PFSK-1 (cell line): ENCODE data around the gene WBP11.

Experiments used
- FOXP2 ChIP-seq: optimal IDR thresholded peaks from 2 replicates; pipeline ENCODE3; 2011; ENCODE audit warnings: borderline replicate concordance, control low read depth, inconsistent platforms; ENCODE audit not compliant: insufficient read depth; ENCODE audit errors: extremely low read length, extremely low read depth
- POLR2AphosphoS5 ChIP-seq: IDR thresholded peaks from 2 replicates; pipeline ENCODE4 v1.6.1; 2012; ENCODE audit warnings: low read depth, mild to moderate bottlenecking, control low read depth, low read length, moderate library complexity
- SIN3A ChIP-seq: IDR thresholded peaks from 2 replicates; pipeline ENCODE4 v1.6.1; 2012; ENCODE audit warnings: mild to moderate bottlenecking, low read length, moderate library complexity, borderline replicate concordance; ENCODE audit not compliant: insufficient read depth
- TAF1 ChIP-seq: IDR thresholded peaks from 2 replicates; pipeline ENCODE4 v1.6.1; 2012; ENCODE audit warnings: low read length, control low read depth, borderline replicate concordance; ENCODE audit not compliant: insufficient read depth
- TF ChIP-seq, protein P1 (sequence below), 2 experiments: IDR thresholded peaks; 2 replicates each; pipeline versions ENCODE4 v1.6.1 to v1.8.0; 2011 to 2012; ENCODE audit warnings: low read depth in 2 of 2, low read length in 2 of 2, control low read depth in 1 of 2, inconsistent platforms in 1 of 2, mild to moderate bottlenecking in 1 of 2, moderate library complexity in 1 of 2; ENCODE audit not compliant: insufficient read depth in 1 of 2

WBP11 gene

DNA sequence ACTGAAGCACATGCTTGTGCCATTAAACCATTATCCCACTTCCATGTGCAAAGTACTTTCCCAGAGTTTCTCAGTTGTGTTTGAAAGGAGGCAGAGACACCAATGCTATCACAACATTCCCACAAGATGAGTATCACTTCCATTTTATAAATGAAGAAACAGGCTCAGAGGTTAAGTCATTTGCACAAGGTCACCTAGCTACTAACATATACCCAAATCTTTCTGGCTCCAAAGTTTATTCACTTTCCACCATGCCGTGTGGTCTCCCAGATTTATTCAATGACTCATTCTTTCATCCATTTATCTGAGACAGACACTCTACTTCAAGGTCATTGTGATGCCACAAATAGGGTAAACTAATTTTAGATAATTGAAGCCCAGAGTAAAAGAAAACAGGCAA, 30.7 kb upstream of the WBP11 start:
- TF ChIP-seq, protein P1, sequence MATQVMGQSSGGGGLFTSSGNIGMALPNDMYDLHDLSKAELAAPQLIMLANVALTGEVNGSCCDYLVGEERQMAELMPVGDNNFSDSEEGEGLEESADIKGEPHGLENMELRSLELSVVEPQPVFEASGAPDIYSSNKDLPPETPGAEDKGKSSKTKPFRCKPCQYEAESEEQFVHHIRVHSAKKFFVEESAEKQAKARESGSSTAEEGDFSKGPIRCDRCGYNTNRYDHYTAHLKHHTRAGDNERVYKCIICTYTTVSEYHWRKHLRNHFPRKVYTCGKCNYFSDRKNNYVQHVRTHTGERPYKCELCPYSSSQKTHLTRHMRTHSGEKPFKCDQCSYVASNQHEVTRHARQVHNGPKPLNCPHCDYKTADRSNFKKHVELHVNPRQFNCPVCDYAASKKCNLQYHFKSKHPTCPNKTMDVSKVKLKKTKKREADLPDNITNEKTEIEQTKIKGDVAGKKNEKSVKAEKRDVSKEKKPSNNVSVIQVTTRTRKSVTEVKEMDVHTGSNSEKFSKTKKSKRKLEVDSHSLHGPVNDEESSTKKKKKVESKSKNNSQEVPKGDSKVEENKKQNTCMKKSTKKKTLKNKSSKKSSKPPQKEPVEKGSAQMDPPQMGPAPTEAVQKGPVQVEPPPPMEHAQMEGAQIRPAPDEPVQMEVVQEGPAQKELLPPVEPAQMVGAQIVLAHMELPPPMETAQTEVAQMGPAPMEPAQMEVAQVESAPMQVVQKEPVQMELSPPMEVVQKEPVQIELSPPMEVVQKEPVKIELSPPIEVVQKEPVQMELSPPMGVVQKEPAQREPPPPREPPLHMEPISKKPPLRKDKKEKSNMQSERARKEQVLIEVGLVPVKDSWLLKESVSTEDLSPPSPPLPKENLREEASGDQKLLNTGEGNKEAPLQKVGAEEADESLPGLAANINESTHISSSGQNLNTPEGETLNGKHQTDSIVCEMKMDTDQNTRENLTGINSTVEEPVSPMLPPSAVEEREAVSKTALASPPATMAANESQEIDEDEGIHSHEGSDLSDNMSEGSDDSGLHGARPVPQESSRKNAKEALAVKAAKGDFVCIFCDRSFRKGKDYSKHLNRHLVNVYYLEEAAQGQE (IDR thresholded peaks at IDR 0.05; ENCODE audit: insufficient read depth in 1 of 2, low read depth in 2 of 2, low read length in 2 of 2): no peak
- TF ChIP-seq SIN3A: no peak
- no peak for TF ChIP-seq TAF1
- no peak for TF ChIP-seq FOXP2
- no peak for TF ChIP-seq POLR2AphosphoS5

DNA sequence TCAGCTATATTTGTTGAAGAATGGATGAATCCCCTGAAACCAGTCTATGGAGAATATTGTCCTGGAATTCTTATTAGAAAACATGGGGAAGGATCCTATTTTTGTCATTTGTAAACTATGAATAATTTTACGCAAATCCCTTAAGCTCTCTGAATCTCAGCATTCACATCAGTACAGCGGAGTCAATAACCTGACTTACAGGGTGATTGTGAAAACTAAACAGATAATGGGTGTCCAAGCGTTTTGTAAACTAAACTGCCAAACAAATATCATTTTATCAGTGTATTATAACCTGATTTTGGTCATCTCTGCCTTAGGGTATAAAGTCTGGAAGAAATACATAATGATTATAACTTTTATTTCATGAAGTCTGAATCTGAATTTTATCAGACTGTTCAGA, 30.1 kb upstream of the WBP11 start:
- TF ChIP-seq SIN3A: no peak
- no peak for TF ChIP-seq POLR2AphosphoS5
- no peak for TF ChIP-seq FOXP2
- TF ChIP-seq, protein P1 (IDR thresholded peaks at IDR 0.05; ENCODE audit: insufficient read depth in 1 of 2, low read depth in 2 of 2, low read length in 2 of 2): no peak
- no peak for TF ChIP-seq TAF1

DNA sequence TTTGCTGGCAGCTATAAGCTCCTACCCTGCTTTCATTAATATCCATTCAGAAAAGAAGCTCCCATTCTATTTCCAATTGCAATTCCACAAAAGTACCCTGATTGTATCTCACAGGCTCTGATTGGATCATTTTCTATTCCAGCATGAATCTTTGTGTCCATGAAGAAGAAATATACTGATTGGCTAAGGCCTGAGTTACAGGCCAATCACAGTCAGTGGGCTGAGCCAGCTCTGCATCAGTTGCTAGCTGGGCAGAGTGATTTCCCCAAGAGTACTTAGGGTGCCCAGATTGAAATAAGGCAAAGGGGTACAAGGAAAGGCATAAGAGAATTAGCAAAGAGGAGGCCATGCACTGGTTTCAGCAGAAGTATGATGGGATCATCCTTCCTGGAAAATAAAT, 25.6 kb upstream of the WBP11 start:
- TF ChIP-seq FOXP2: no peak
- TF ChIP-seq, protein P1 (IDR thresholded peaks at IDR 0.05; ENCODE audit: insufficient read depth in 1 of 2, low read depth in 2 of 2, low read length in 2 of 2): no peak
- TF ChIP-seq SIN3A: no peak
- TF ChIP-seq POLR2AphosphoS5: no peak
- TF ChIP-seq TAF1: no peak

- no peak for TF ChIP-seq TAF1
- TF ChIP-seq POLR2AphosphoS5: no peak
- no peak for TF ChIP-seq SIN3A
- no peak for TF ChIP-seq FOXP2
- TF ChIP-seq, protein P1 (IDR thresholded peaks at IDR 0.05; ENCODE audit: insufficient read depth in 1 of 2, low read depth in 2 of 2, low read length in 2 of 2): no peak
Observed at GRCh38 chr12:14827043-14827442, 23.8 kb upstream of the WBP11 start.

DNA sequence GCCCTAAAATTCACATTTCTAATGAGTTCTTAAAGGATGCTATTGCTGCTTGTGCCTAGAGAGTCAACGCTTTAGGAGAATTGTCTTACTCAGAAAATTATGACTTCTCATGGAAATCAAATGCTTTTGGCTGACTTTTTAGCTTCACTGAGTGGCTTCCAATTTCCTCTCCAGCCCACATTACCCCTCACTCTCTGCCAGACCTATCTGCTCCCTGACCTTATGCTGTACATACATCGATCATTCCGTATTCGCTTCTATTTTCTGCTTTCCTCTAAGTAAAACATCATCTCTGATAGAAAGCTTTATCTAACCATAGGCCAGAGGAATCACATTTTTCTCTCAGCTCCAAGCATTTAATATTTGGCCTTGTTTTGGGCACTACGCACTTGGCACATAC, 23.2 kb upstream of the WBP11 start:
- no peak for TF ChIP-seq SIN3A
- TF ChIP-seq, protein P1 (IDR thresholded peaks at IDR 0.05; ENCODE audit: insufficient read depth in 1 of 2, low read depth in 2 of 2, low read length in 2 of 2): no peak
- TF ChIP-seq TAF1: no peak
- no peak for TF ChIP-seq POLR2AphosphoS5
- no peak for TF ChIP-seq FOXP2
